Progenitor cell of endocrine pancreas (in vitro differentiated cells): ENCODE measurements around the gene BST1. TPM values are rescaled to one million over a fixed set of nuclear protein-coding genes. Genes with fewer than 3 reads are reported as not detected.

Experiments
- DNase-seq: peaks from one replicate; pipeline ENCODE4 v3.0.0; 2021; ENCODE audit warnings: low spot score; ENCODE audit not compliant: unreplicated experiment
- H3K27ac Mint-ChIP-seq: 2 replicates; pipeline ENCODE4 v1.8.0; 2021; ENCODE audit warnings: mild to moderate bottlenecking, moderate library complexity, mixed read lengths
- H3K27me3 Mint-ChIP-seq: 2 replicates; pipeline ENCODE4 v1.8.0; 2021; ENCODE audit warnings: mixed read lengths
- H3K36me3 Mint-ChIP-seq: 2 replicates; pipeline ENCODE4 v1.8.0; 2022; ENCODE audit warnings: mixed read lengths; ENCODE audit not compliant: insufficient read depth
- H3K4me1 Mint-ChIP-seq: 2 replicates; pipeline ENCODE4 v1.8.0; 2021; ENCODE audit warnings: low read depth, mixed read lengths
- H3K4me3 Mint-ChIP-seq: 2 replicates; pipeline ENCODE4 v1.8.0; 2021; ENCODE audit warnings: low read depth, mild to moderate bottlenecking, moderate library complexity, mixed read lengths
- H3K9me3 Mint-ChIP-seq: 2 replicates; pipeline ENCODE4 v1.8.0; 2021; ENCODE audit warnings: low read depth, mixed read lengths
- CTCF ChIP-seq: fragments of 200-600 bp; sonication (generic); IDR thresholded peaks from one replicate; pipeline ENCODE4 v1.5.0; 2021; ENCODE audit warnings: antibody characterized with exemption, mild to moderate bottlenecking; ENCODE audit not compliant: unreplicated experiment
- total RNA-seq: library from RNA; stranded (reverse); gene quantifications from 2 replicates; pipeline ENCODE4 v1.2.1, GENCODE V29; 2021

The BST1 gene
- total RNA-seq, 1 donor from 2014 or later, result 0.38 TPM

GRCh38 chr4:15736514-15737050 lies 33.7 kb downstream of the BST1 start:
- H3K36me3 Mint-ChIP-seq, result no peaks in the 10 kb centered on the region
- H3K27me3 Mint-ChIP-seq, result no peaks in the 10 kb centered on the region
- no peak overlapping the region for H3K27ac Mint-ChIP-seq
- TF ChIP-seq CTCF, result no peak
- no peaks in the 10 kb centered on the region for H3K9me3 Mint-ChIP-seq
- no peaks in the 10 kb centered on the region for H3K4me1 Mint-ChIP-seq
- DNase-seq, result no peak
- H3K4me3 Mint-ChIP-seq, result no peak overlapping the region

DNA sequence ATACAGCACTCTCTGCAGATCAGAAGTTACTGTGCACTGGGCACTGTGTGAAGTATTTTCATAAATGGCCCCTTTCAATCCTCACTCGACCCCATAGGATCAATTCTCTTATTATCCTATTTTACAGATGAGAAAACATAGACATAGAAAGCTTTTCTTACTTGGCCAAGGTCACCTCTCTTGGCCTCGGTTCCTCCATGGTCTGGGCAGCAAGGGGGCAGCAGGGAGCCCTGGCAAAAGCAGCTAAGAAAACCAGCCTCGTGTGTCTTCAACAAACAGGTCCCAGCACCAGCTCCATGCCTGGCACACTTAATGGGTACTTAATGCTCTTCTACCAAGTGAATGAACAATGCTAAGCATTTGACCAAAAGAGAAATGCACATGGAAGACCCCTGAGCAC lies 34.4 kb downstream of the BST1 start:
- Mint-ChIP-seq H3K4me3 (no peak overlapping the region), H3K27ac (no peak overlapping the region), H3K9me3 (peaks cover 2% of the 10 kb centered on the region), H3K4me1 (no peaks in the 10 kb centered on the region), H3K36me3 (no peaks in the 10 kb centered on the region), H3K27me3 (no peaks in the 10 kb centered on the region)
- no peak for TF ChIP-seq CTCF
- no peak for DNase-seq

- H3K4me3 Mint-ChIP-seq, result no peak overlapping the region
- TF ChIP-seq CTCF, result no peak
- H3K27me3 Mint-ChIP-seq, result no peaks in the 10 kb centered on the region
Observed at GRCh38 chr4:15738877-15739276, 36.0 kb downstream of the BST1 start.

GRCh38 chr4:15740764-15741404 lies 38.0 kb downstream of the BST1 start:
- no peak for DNase-seq
- no peak for TF ChIP-seq CTCF
- Mint-ChIP-seq H3K27me3 (no peaks in the 10 kb centered on the region), H3K27ac (no peak overlapping the region), H3K4me3 (no peak overlapping the region), H3K9me3 (peaks cover 3% of the 10 kb centered on the region), H3K36me3 (no peaks in the 10 kb centered on the region), H3K4me1 (no peaks in the 10 kb centered on the region)

More at GRCh38 chr4:15738877-15739276, 36.0 kb downstream of the BST1 start:
- Mint-ChIP-seq H3K9me3 (peaks cover 3% of the 10 kb centered on the region), H3K36me3 (no peaks in the 10 kb centered on the region), H3K4me1 (no peaks in the 10 kb centered on the region), H3K27ac (no peak overlapping the region)
- no peak for DNase-seq

GRCh38 chr4:15742083-15742582 lies 39.3 kb downstream of the BST1 start:
- no peak overlapping the region for H3K4me3 Mint-ChIP-seq
- H3K9me3 Mint-ChIP-seq, result peaks cover 6% of the 10 kb centered on the region
- H3K27me3 Mint-ChIP-seq, result no peaks in the 10 kb centered on the region
- H3K36me3 Mint-ChIP-seq, result no peaks in the 10 kb centered on the region
- no peaks in the 10 kb centered on the region for H3K4me1 Mint-ChIP-seq
- no peak overlapping the region for H3K27ac Mint-ChIP-seq
- TF ChIP-seq CTCF, result no peak
- DNase-seq, result no peak
